Measurements from ENCODE around the gene HTR4.

Gene HTR4

DNA sequence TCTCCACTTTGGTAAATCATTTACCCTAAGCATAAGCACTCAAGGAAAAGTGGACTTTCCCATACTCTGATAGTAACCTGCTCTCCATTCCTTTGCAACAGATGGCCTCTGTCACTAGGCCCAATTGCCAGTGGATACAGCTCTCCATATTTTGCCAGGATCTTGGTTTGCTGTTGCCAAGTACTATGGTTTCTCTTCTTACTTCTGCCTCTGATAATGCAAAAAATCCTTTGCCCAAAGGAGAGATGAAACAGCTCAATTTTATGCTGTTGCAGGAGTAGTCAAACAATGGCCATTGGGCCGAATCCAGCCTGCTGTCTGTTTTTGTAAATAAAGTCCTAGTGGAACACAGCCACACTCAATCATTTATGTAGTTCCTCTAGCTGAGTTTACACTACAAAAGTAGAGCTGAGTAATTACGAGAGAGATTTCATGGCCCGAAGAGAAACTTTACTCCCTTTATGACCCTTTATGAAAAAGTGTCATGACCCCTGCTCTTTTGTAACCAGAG is 92.5 kb downstream of the HTR4 start:
- no peak for DNase-seq (ENCODE audit: extremely low read depth, insufficient read length)
- H3K4me3 ChIP-seq (replicated peaks; ENCODE audit: low read depth, low read length), result no peak overlapping the region
- H3K36me3 ChIP-seq (ENCODE audit: control insufficient read depth, insufficient read depth, low read length), result no peaks in the 10 kb centered on the region
- no peaks in the 10 kb centered on the region; the same call in 1 of the 2 replicates for H3K27me3 ChIP-seq (replicated peaks; ENCODE audit: control insufficient read depth, insufficient read depth, low read length)
- TF ChIP-seq, protein P1, sequence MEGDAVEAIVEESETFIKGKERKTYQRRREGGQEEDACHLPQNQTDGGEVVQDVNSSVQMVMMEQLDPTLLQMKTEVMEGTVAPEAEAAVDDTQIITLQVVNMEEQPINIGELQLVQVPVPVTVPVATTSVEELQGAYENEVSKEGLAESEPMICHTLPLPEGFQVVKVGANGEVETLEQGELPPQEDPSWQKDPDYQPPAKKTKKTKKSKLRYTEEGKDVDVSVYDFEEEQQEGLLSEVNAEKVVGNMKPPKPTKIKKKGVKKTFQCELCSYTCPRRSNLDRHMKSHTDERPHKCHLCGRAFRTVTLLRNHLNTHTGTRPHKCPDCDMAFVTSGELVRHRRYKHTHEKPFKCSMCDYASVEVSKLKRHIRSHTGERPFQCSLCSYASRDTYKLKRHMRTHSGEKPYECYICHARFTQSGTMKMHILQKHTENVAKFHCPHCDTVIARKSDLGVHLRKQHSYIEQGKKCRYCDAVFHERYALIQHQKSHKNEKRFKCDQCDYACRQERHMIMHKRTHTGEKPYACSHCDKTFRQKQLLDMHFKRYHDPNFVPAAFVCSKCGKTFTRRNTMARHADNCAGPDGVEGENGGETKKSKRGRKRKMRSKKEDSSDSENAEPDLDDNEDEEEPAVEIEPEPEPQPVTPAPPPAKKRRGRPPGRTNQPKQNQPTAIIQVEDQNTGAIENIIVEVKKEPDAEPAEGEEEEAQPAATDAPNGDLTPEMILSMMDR (IDR thresholded peaks at IDR 0.05; ENCODE audit: insufficient read depth, low read length, poor library complexity, severe bottlenecking), result no peak

DNA sequence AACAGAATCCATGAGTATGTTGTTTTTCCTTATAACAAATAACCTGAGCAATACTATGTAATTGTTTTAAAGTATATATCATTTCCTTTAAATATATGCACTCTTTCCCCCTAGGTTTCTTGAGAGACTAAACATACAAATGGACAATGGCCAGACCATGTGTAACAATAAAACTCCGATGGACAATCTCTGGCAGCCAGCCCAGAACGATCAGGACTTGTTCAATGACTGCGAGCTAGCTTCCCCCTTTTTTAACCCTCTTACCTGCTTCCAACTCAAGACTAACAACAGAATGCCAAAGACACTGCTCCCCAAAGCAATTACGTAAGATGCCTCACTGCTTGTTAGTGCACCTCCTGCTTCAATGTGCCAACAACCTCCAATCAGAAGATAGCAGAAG is 94.9 kb downstream of the HTR4 start:
- Histone ChIP-seq H3K36me3 (ENCODE audit: control insufficient read depth, insufficient read depth, low read length) (no peaks in the 10 kb centered on the region), H3K4me3 (replicated peaks; ENCODE audit: low read depth, low read length) (no peak overlapping the region), H3K27me3 (replicated peaks; ENCODE audit: control insufficient read depth, insufficient read depth, low read length) (no peaks in the 10 kb centered on the region; the same call in 1 of the 2 replicates)
- no peak for DNase-seq (ENCODE audit: extremely low read depth, insufficient read length)
- TF ChIP-seq, protein P1 (IDR thresholded peaks at IDR 0.05; ENCODE audit: insufficient read depth, low read length, poor library complexity, severe bottlenecking), result no peak

DNA sequence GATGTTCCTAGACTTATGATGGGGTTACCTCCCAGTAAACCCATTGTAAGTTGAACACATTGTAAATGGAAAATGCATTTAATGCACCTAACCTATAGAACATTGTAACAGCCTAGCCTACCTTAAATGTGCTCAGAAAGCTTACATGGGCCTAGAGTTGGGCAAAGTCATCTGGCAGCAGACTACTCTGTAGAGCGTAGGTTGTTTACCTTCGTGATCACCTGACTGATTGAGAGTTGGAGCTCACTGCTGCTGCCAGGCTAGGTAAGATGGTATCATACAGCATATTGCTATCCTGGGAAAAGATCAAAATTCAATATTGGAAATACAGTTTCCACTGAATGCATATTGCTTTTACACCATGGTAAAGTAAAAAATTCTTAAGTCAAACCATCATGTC is 95.4 kb downstream of the HTR4 start:
- DNase-seq (ENCODE audit: extremely low read depth, insufficient read length), result no peak
- TF ChIP-seq, protein P1 (IDR thresholded peaks at IDR 0.05; ENCODE audit: insufficient read depth, low read length, poor library complexity, severe bottlenecking), result no peak
- no peak overlapping the region for H3K4me3 ChIP-seq (replicated peaks; ENCODE audit: low read depth, low read length)
- H3K36me3 ChIP-seq (ENCODE audit: control insufficient read depth, insufficient read depth, low read length), result no peaks in the 10 kb centered on the region
- H3K27me3 ChIP-seq (replicated peaks; ENCODE audit: control insufficient read depth, insufficient read depth, low read length), result no peaks in the 10 kb centered on the region; the same call in 1 of the 2 replicates

DNA sequence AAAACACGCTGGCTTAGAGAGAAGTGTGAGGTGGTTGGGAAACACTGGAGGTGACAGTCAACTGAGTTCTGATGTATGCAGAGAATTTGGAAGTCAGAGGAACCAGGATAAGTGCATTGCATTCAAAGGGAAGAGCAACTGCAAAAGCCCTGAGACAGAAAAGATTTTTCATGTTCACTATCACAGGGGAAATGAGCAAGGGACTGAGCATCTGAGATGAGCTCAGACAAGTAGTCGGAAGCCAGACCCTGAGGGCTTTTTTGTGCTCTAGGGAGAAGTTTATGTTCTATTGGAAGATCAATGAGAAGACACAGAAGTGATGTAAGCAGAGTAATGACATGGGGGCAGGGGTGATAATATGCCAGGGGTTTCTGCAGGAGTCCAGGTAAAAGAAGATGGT is 97.5 kb downstream of the HTR4 start:
- Histone ChIP-seq H3K27me3 (replicated peaks; ENCODE audit: control insufficient read depth, insufficient read depth, low read length) (no peaks in the 10 kb centered on the region; the same call in 1 of the 2 replicates), H3K36me3 (ENCODE audit: control insufficient read depth, insufficient read depth, low read length) (no peaks in the 10 kb centered on the region), H3K4me3 (replicated peaks; ENCODE audit: low read depth, low read length) (no peak overlapping the region)
- TF ChIP-seq, protein P1 (IDR thresholded peaks at IDR 0.05; ENCODE audit: insufficient read depth, low read length, poor library complexity, severe bottlenecking), result no peak
- DNase-seq (ENCODE audit: extremely low read depth, insufficient read length), result no peak

DNA sequence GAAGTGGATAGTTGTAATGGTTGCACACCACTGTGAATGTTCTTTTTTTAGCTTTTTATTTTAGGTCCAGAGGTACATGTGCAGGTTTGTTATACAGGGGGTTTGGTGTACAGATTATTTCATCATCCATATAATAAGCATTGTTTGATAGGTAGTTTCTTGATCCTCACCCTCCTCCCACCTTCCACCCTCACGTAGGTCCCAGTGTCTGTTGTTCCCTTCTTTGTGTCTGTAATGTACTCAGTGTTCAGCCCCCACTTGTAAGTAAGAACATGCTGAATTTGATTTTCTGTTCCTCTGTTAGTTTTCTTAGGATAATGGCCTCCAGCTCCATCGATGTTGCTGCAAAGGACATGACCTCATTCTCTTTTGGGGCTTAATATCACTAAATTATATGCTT is 99.7 kb downstream of the HTR4 start:
- TF ChIP-seq, protein P1 (IDR thresholded peaks at IDR 0.05; ENCODE audit: insufficient read depth, low read length, poor library complexity, severe bottlenecking), result no peak
- no peak for DNase-seq (ENCODE audit: extremely low read depth, insufficient read length)
- Histone ChIP-seq H3K27me3 (replicated peaks; ENCODE audit: control insufficient read depth, insufficient read depth, low read length) (no peaks in the 10 kb centered on the region; the same call in 1 of the 2 replicates), H3K36me3 (ENCODE audit: control insufficient read depth, insufficient read depth, low read length) (no peaks in the 10 kb centered on the region), H3K4me3 (replicated peaks; ENCODE audit: low read depth, low read length) (no peak overlapping the region)

DNA sequence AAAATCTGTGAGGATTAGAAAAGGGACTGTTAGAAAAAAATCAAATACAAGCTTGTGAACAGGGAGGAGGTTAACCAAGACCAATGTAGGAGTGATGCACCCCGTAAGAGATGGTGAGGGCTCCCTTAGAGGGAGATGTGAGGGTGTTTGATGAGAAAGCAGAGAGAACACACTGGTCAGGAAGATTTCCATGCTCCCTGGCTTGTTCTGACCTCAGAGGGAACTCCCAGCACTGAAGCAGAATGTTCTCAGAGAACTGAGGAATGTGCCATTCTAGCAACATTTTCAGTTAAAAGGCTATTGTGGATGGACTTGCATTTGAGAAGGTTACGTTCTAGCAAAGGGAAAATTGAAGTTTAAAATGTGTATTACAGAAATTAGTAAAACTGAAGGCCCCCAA is 110.6 kb downstream of the HTR4 start:
- DNase-seq (ENCODE audit: extremely low read depth, insufficient read length), result no peak
- H3K36me3 ChIP-seq (ENCODE audit: control insufficient read depth, insufficient read depth, low read length), result no peaks in the 10 kb centered on the region
- no peaks in the 10 kb centered on the region; the same call in 1 of the 2 replicates for H3K27me3 ChIP-seq (replicated peaks; ENCODE audit: control insufficient read depth, insufficient read depth, low read length)
- TF ChIP-seq, protein P1 (IDR thresholded peaks at IDR 0.05; ENCODE audit: insufficient read depth, low read length, poor library complexity, severe bottlenecking), result no peak
- no peak overlapping the region for H3K4me3 ChIP-seq (replicated peaks; ENCODE audit: low read depth, low read length)

All from GM06990 (cell line).